DND-41 (cell line): ENCODE results near the gene ING1.

Source experiments
- ATAC-seq: fragments of 200-7000 bp; cut with Tn5 transposase; 3 replicates; pipeline ENCODE4 v1.9.1; 2021; ENCODE audit warnings: low read depth; ENCODE audit not compliant: insufficient read depth
- DNase-seq: peaks from one replicate; pipeline ENCODE4 v3.0.0-alpha.2; 2020
- H2AFZ ChIP-seq: 2 replicates; pipeline ENCODE4 v1.6.0; 2012; ENCODE audit warnings: low read depth, low read length
- H3K27ac ChIP-seq: 2 replicates; pipeline ENCODE4 v1.5.1; 2012; ENCODE audit warnings: low read length, inconsistent platforms
- H3K27me3 ChIP-seq: fragments of 200-600 bp; sonication (generic); 2 replicates; pipeline ENCODE4 v1.6.0; 2012; ENCODE audit warnings: low read length, mild to moderate bottlenecking, inconsistent platforms; ENCODE audit not compliant: insufficient read depth, poor library complexity
- H3K36me3 ChIP-seq: 2 replicates; pipeline ENCODE4 v1.5.1; 2012; ENCODE audit warnings: low read length, inconsistent platforms; ENCODE audit not compliant: insufficient read depth
- H3K4me1 ChIP-seq: 2 replicates; pipeline ENCODE4 v1.5.1; 2012; ENCODE audit warnings: mild to moderate bottlenecking, low read length; ENCODE audit not compliant: insufficient read depth
- H3K4me2 ChIP-seq: 2 replicates; pipeline ENCODE4 v1.6.0; 2012; ENCODE audit warnings: mild to moderate bottlenecking, moderate library complexity, low read length, inconsistent platforms; ENCODE audit not compliant: insufficient read depth
- H3K4me3 ChIP-seq, 2 experiments: fragments of 200-600 bp in 1 of 2; shearing (Covaris generic) in 1 of 2; 2 replicates each; pipeline ENCODE4 v1.5.1; 2012 to 2016; ENCODE audit warnings: inconsistent platforms in 2 of 2, low read length in 2 of 2, mild to moderate bottlenecking in 2 of 2, low read depth in 1 of 2, moderate library complexity in 1 of 2
- H3K79me2 ChIP-seq: 2 replicates; pipeline ENCODE4 v1.6.0; 2012; ENCODE audit warnings: low read length, inconsistent platforms; ENCODE audit not compliant: insufficient read depth
- H3K9ac ChIP-seq: 2 replicates; pipeline ENCODE4 v1.6.0; 2012; ENCODE audit warnings: low read depth, mild to moderate bottlenecking, inconsistent platforms, low read length, moderate library complexity
- H3K9me3 ChIP-seq: 2 replicates; pipeline ENCODE4 v1.5.1; 2012; ENCODE audit warnings: low read length, moderate library complexity, mild to moderate bottlenecking, inconsistent platforms; ENCODE audit not compliant: insufficient read depth, severe bottlenecking
- H4K20me1 ChIP-seq: 2 replicates; pipeline ENCODE4 v1.6.0; 2012; ENCODE audit warnings: low read length; ENCODE audit not compliant: insufficient read depth
- CTCF ChIP-seq: IDR thresholded peaks from 2 replicates; pipeline ENCODE4 v1.5.1; 2012; ENCODE audit warnings: borderline replicate concordance, low read length, moderate library complexity, mild to moderate bottlenecking; ENCODE audit not compliant: poor library complexity, severe bottlenecking; ENCODE audit errors: extremely low read depth
- EZH2 ChIP-seq: IDR thresholded peaks from 3 replicates; pipeline ENCODE4 v1.6.1; 2012; ENCODE audit warnings: borderline replicate concordance, low read depth, mild to moderate bottlenecking, moderate library complexity, low read length, inconsistent platforms; ENCODE audit not compliant: severe bottlenecking

Gene ING1

GRCh38 chr13:110676595-110677587, 36.6 kb upstream of the ING1 start:
- ATAC-seq (no peak; the same call in 2 of the 3 replicates), DNase-seq (no peak)
- Histone ChIP-seq H3K27ac (no peak overlapping the region), H3K4me3 (no peak overlapping the region), H3K9me3 (no peaks in the 10 kb centered on the region), H3K4me2 (no peak overlapping the region), H2AFZ (no peak overlapping the region), H4K20me1 (peaks cover 2% of the 10 kb centered on the region; the same call in 1 of the 2 replicates), H3K27me3 (no peaks in the 10 kb centered on the region), H3K79me2 (no peaks in the 10 kb centered on the region; the same call in 1 of the 2 replicates), H3K9ac (no peak overlapping the region), H3K4me1 (no peaks in the 10 kb centered on the region), H3K36me3 (peaks cover 55% of the 10 kb centered on the region)
- TF ChIP-seq CTCF: no peak
- no peak for TF ChIP-seq EZH2

GRCh38 chr13:110677731-110678545, 35.6 kb upstream of the ING1 start:
- H3K79me2 ChIP-seq: no peaks in the 10 kb centered on the region; the same call in 1 of the 2 replicates
- no peak overlapping the region for H2AFZ ChIP-seq
- peaks cover 2% of the 10 kb centered on the region; the same call in 1 of the 2 replicates for H4K20me1 ChIP-seq
- no peaks in the 10 kb centered on the region for H3K4me1 ChIP-seq
- no peak overlapping the region for H3K27ac ChIP-seq
- no peak for DNase-seq
- no peak overlapping the region for H3K9ac ChIP-seq
- no peak overlapping the region for H3K4me3 ChIP-seq
- no peaks in the 10 kb centered on the region for H3K9me3 ChIP-seq
- H3K4me2 ChIP-seq: no peak overlapping the region
- peaks cover 66% of the 10 kb centered on the region for H3K36me3 ChIP-seq
- ATAC-seq: no peak
- TF ChIP-seq EZH2 (no peak), CTCF (no peak)
- no peaks in the 10 kb centered on the region for H3K27me3 ChIP-seq

GRCh38 chr13:110680852-110681251, 32.6 kb upstream of the ING1 start:
- Histone ChIP-seq H4K20me1 (peaks cover 2% of the 10 kb centered on the region; the same call in 1 of the 2 replicates), H3K9ac (no peak overlapping the region), H3K9me3 (no peaks in the 10 kb centered on the region), H3K79me2 (no peaks in the 10 kb centered on the region; the same call in 1 of the 2 replicates), H3K27ac (no peak overlapping the region), H3K27me3 (no peaks in the 10 kb centered on the region), H3K36me3 (peaks cover 88% of the 10 kb centered on the region), H3K4me3 (no peak overlapping the region), H3K4me1 (no peaks in the 10 kb centered on the region), H2AFZ (no peak overlapping the region), H3K4me2 (no peak overlapping the region)
- TF ChIP-seq EZH2 (no peak), CTCF (peak; percentile 48)
- DNase-seq (peak; percentile 21), ATAC-seq (peak; percentile 67)
